A673 (cell line): Measurements from ENCODE around the gene SPATA13. TPM values are rescaled to one million over a fixed set of nuclear protein-coding genes. Genes with fewer than 3 reads are reported as not detected.

Experiments used
- BruUV-seq: library from RNA; stranded (reverse); fragments of 400-500 nt; replicated peaks from 2 replicates; lab custom pipeline; 2021; lab: Mats Ljungman, UMichigan
- CTCF ChIA-PET: fragments of 300-600 bp; sonication (Branson Sonifier 250); formaldehyde crosslinking; loops from one replicate; lab custom pipeline; 2022; ENCODE audit warnings: antibody characterized with exemption; lab: Charles Lee
- POLR2A ChIA-PET: fragments of 300-600 bp; sonication (Branson Sonifier 250); formaldehyde crosslinking; loops from one replicate; lab custom pipeline; 2022; ENCODE audit warnings: antibody characterized with exemption; ENCODE audit not compliant: low non-redundant PET; lab: Charles Lee
- DNase-seq: peaks from one replicate; pipeline ENCODE4 v3.0.0-alpha.2; 2015; ENCODE audit warnings: low spot score
- H3K27ac ChIP-seq: fragments of 200-600 bp; sonication (generic); 2 replicates; pipeline ENCODE4 v1.5.1; 2016; ENCODE audit warnings: mixed run types, low read depth, mild to moderate bottlenecking, mixed read lengths, antibody characterized with exemption, low read length; ENCODE audit not compliant: poor library complexity, severe bottlenecking
- H3K27me3 ChIP-seq: fragments of 200-600 bp; sonication (generic); replicated peaks from 2 replicates; pipeline ENCODE4 v1.6.1; 2017; ENCODE audit warnings: mixed run types, low read depth, mild to moderate bottlenecking, mixed read lengths, antibody characterized with exemption, low read length; ENCODE audit not compliant: insufficient read depth, poor library complexity
- H3K36me3 ChIP-seq: fragments of 200-600 bp; sonication (generic); 2 replicates; pipeline ENCODE4 v1.6.1; 2016; ENCODE audit warnings: mixed run types, mild to moderate bottlenecking, mixed read lengths, antibody characterized with exemption, low read length; ENCODE audit not compliant: insufficient read depth, poor library complexity, severe bottlenecking
- H3K4me1 ChIP-seq: fragments of 200-600 bp; sonication (generic); 2 replicates; pipeline ENCODE4 v1.6.1; 2017; ENCODE audit warnings: mixed run types, mild to moderate bottlenecking, mixed read lengths, antibody characterized with exemption, low read length; ENCODE audit not compliant: insufficient read depth, poor library complexity, severe bottlenecking
- H3K4me3 ChIP-seq: fragments of 200-600 bp; sonication (generic); 2 replicates; pipeline ENCODE4 v1.5.1; 2016; ENCODE audit warnings: low read depth, mixed run types, mild to moderate bottlenecking, mixed read lengths, low read length; ENCODE audit not compliant: poor library complexity, severe bottlenecking
- H3K9me3 ChIP-seq: fragments of 200-600 bp; sonication (generic); 2 replicates; pipeline ENCODE4 v1.6.1; 2016; ENCODE audit warnings: mixed run types, low read depth, mild to moderate bottlenecking, mixed read lengths, antibody characterized with exemption, low read length; ENCODE audit not compliant: poor library complexity, severe bottlenecking
- EZH2 ChIP-seq: fragments of 200-600 bp; sonication (generic); IDR thresholded peaks from 2 replicates; pipeline ENCODE4 v1.6.1; 2017; ENCODE audit warnings: borderline replicate concordance, low read depth, mild to moderate bottlenecking, mixed read lengths, antibody characterized with exemption, low read length; ENCODE audit not compliant: poor library complexity, severe bottlenecking
- intact Hi-C: fragments of 100-400 bp; cut with micrococcal nuclease; formaldehyde crosslinking; loops from one replicate; pipeline ENCODE4 v1.10.0; 2022; ENCODE audit not compliant: unreplicated experiment
- total RNA-seq: library from RNA; stranded (reverse); gene quantifications from 2 replicates; pipeline ENCODE4 v1.2.3, GENCODE V29; 2021
- TF ChIP-seq, protein P1 (sequence below): fragments of 300-800, 200-600 bp; sonication (generic); conservative IDR thresholded peaks from 2 replicates; pipeline ENCODE4 v1.5.1; 2017; ENCODE audit warnings: low read depth, mild to moderate bottlenecking, antibody characterized with exemption, low read length, moderate library complexity, mixed read lengths

Gene SPATA13
- total RNA-seq, 1 experiment from 2014 or later: 58.2 TPM

DNA sequence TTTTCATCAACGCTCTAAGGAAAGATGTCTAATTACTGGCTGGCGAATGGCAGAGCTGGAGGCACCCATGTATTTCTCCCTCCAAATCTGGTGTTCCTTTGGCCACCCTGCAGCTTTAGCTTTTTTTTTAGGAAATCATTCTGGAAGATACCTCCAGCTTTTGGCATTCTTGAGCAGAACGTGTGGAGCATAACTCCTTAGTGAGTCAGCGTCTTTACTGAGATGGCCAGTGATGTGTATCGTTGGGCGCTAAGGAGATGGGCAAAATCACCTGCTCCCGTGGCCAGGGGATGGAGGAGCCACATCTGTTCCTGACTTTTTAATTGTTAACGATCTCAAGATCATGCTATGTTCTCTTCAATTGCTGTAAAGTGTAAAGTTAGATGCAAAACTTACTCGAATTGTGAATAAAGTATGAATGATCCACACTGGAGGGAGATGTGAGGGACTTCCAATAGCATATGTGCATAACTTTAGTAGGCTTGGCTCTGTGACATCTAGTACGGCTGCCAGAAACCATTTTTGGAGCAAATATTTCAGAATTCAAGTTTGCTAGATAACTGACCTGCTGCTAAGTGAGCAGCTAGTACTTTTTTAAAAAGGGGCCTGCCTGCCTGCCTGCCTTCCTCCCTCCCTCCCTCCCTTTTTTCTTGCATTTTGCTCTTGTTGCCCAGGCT lies 124.5 kb downstream of the SPATA13 start:
- DNase-seq: no peak
- POLR2A ChIA-PET: no interaction called here
- CTCF ChIA-PET: no interaction called here
- no peaks in the 10 kb centered on the region for H3K9me3 ChIP-seq
- H3K4me1 ChIP-seq: peaks cover 35% of the 10 kb centered on the region
- intact Hi-C loops: no loop called here
- H3K36me3 ChIP-seq: peaks cover 77% of the 10 kb centered on the region
- no peak overlapping the region for H3K27ac ChIP-seq
- TF ChIP-seq EZH2: no peak
- TF ChIP-seq, protein P1, sequence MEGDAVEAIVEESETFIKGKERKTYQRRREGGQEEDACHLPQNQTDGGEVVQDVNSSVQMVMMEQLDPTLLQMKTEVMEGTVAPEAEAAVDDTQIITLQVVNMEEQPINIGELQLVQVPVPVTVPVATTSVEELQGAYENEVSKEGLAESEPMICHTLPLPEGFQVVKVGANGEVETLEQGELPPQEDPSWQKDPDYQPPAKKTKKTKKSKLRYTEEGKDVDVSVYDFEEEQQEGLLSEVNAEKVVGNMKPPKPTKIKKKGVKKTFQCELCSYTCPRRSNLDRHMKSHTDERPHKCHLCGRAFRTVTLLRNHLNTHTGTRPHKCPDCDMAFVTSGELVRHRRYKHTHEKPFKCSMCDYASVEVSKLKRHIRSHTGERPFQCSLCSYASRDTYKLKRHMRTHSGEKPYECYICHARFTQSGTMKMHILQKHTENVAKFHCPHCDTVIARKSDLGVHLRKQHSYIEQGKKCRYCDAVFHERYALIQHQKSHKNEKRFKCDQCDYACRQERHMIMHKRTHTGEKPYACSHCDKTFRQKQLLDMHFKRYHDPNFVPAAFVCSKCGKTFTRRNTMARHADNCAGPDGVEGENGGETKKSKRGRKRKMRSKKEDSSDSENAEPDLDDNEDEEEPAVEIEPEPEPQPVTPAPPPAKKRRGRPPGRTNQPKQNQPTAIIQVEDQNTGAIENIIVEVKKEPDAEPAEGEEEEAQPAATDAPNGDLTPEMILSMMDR: no peak
- no peaks in the 10 kb centered on the region for H3K27me3 ChIP-seq
- BruUV-seq: no TSS peak
- H3K4me3 ChIP-seq: no peak overlapping the region

DNA sequence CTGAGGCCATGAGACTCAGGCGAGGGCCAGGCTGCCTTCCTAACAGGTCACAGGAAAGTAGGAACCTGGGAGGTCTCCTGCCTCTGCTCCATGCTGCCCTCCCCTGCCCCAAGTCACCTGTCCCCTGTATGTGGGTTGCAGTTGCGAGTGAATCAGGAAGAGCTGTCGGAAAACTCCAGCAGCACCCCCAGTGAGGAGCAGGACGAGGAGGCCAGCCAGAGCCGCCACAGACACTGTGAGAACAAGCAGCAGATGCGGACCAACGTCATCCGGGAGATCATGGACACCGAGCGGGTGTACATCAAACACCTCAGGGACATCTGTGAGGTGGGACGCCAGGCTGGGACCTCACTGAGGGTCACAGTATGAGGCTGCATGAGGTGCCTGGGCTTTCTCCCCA lies 126.1 kb downstream of the SPATA13 start:
- TF ChIP-seq, protein P1: no peak
- TF ChIP-seq EZH2: no peak
- Histone ChIP-seq H3K4me1 (peaks cover 19% of the 10 kb centered on the region), H3K27me3 (no peaks in the 10 kb centered on the region), H3K9me3 (no peaks in the 10 kb centered on the region), H3K27ac (no peak overlapping the region), H3K4me3 (no peak overlapping the region), H3K36me3 (peaks cover 89% of the 10 kb centered on the region)
- DNase-seq: no peak
- ChIA-PET CTCF (no interaction called here), POLR2A (no interaction called here)
- BruUV-seq: no TSS peak
- intact Hi-C loops: no loop called here

DNA sequence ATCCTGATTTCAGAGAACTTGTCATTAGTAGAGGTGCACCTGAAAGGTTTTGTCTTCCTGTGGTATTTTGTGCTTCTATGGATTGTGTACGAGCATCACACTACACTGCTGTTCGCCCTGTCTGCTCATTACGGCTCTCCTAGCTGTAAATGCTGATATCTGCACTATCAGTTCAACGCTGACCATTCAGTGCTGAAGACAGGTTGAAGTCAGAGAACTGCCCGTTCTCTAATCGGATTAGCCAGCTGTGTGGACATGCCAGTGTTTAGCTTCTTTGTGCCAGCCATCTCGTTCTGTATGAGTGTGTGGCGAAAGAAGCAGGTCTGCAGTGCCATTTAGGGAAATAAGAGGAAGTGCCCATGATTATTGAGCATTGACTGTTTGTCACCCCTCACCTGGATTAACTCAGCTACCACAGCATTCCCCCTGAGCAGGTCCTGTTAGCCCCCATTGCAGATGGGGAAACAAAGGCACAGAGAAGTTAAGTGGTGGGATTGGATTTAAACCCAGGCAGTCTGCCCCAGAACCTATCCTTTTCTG lies 127.3 kb downstream of the SPATA13 start:
- Histone ChIP-seq H3K4me1 (peaks cover 17% of the 10 kb centered on the region), H3K9me3 (no peaks in the 10 kb centered on the region), H3K36me3 (peaks cover 90% of the 10 kb centered on the region), H3K27ac (no peak overlapping the region), H3K4me3 (no peak overlapping the region), H3K27me3 (no peaks in the 10 kb centered on the region)
- DNase-seq: no peak
- TF ChIP-seq EZH2: no peak
- TF ChIP-seq, protein P1: no peak
- ChIA-PET CTCF (no interaction called here), POLR2A (no interaction called here)
- BruUV-seq: no TSS peak
- intact Hi-C loops: no loop called here
